ENCODE measurements around the gene TRAF6.

- TF ChIP-seq MTA2 (IDR thresholded peaks at IDR 0.05; ENCODE audit: low read depth) (no peak), RCOR1 (IDR thresholded peaks at IDR 0.05; ENCODE audit: borderline replicate concordance in 1 of 2, low read depth in 2 of 2, low read length in 2 of 2) (no peak), CBX2 (IDR thresholded peaks at IDR 0.05; ENCODE audit: insufficient read depth, low read length, poor library complexity, severe bottlenecking) (no peak), SRF (CRISPR knock-in tag; IDR thresholded peaks at IDR 0.05) (no peak), ATF3 (IDR thresholded peaks at IDR 0.05) (no peak), ATF3 (CRISPR knock-in tag; conservative IDR thresholded peaks at IDR 0.05) (no peak), PHF8 (IDR thresholded peaks at IDR 0.05; ENCODE audit: borderline replicate concordance, low read length) (no peak), ZNF143 (CRISPR knock-in tag; IDR thresholded peaks at IDR 0.05) (no peak), KDM1A (IDR thresholded peaks at IDR 0.05) (no peak), RAD51 (IDR thresholded peaks at IDR 0.05; ENCODE audit: borderline replicate concordance, low read depth) (no peak), HBP1 (CRISPR knock-in tag; IDR thresholded peaks at IDR 0.05) (no peak), E2F3 (CRISPR knock-in tag; IDR thresholded peaks at IDR 0.05) (no peak), REST (IDR thresholded peaks at IDR 0.05; ENCODE audit: borderline replicate concordance) (no peak), REST (CRISPR knock-in tag; IDR thresholded peaks at IDR 0.05; ENCODE audit: low read depth) (no peak), ZNF830 (CRISPR knock-in tag; IDR thresholded peaks at IDR 0.05) (no peak)
These were observed 23.0 kb upstream of the TRAF6 start for GRCh38 chr11:36532941-36533601.
